ENCODE results near the gene CCDC198. TPM values are rescaled to one million over a fixed set of nuclear protein-coding genes. Genes with fewer than 3 reads are reported as not detected.

CCDC198 gene
- total RNA-seq, 1 experiment from 2014 or later = not detected

GRCh38 chr14:57486767-57487379 is 6.8 kb downstream of the CCDC198 start:
- intact Hi-C loops (cut with micrococcal nuclease; ENCODE audit: unreplicated experiment) = loop anchor here (2.0 kb wide), 1 partner anchor 586 kb away; no protein-coding TSS in a partner anchor

GRCh38 chr14:57485635-57486034 is 8.0 kb downstream of the CCDC198 start:
- no peak for DNase-seq (ENCODE audit: low read depth, low spot score)
- no peaks in the 10 kb centered on the region for H3K4me1 ChIP-seq (ENCODE audit: control insufficient read depth, insufficient read depth, low read length)
- no peak for ATAC-seq
- no peak overlapping the region for H3K27ac ChIP-seq (ENCODE audit: low read length)
- no peaks in the 10 kb centered on the region for H3K36me3 ChIP-seq (ENCODE audit: control insufficient read depth, insufficient read depth, low read length)
- TF ChIP-seq REST (IDR thresholded peaks at IDR 0.05; ENCODE audit: insufficient read depth in 1 of 2, low read depth in 2 of 2, low read length in 1 of 2) (no peak), SIN3A (IDR thresholded peaks at IDR 0.05; ENCODE audit: borderline replicate concordance, insufficient read depth, low read depth, low read length) (no peak), TCF7L2 (IDR thresholded peaks at IDR 0.05; ENCODE audit: low read depth, low read length) (no peak), POLR2AphosphoS5 (IDR thresholded peaks at IDR 0.05; ENCODE audit: low read depth, low read length) (no peak), CTCF (IDR thresholded peaks at IDR 0.05) (no peak)
- intact Hi-C loops (cut with micrococcal nuclease; ENCODE audit: unreplicated experiment) = loop anchor here (2.0 kb wide), 1 partner anchor 587 kb away; no protein-coding TSS in a partner anchor
- H3K4me3 ChIP-seq (ENCODE audit: low read depth in 2 of 2, low read length in 2 of 2) = no peak overlapping the region
- POLR2A ChIA-PET = no interaction called here
- H3K27me3 ChIP-seq (ENCODE audit: control insufficient read depth, insufficient read depth, low read length) = peaks cover 2% of the 10 kb centered on the region; the same call in 1 of the 2 replicates
- in situ Hi-C loops (cut with HindIII; ENCODE audit: low pct_unique_long_range_greater_than_20kb, low sequenced_read_pairs) = no loop called here
- no peaks in the 10 kb centered on the region for H3K9me3 ChIP-seq (ENCODE audit: control insufficient read depth, insufficient read depth, low read depth, low read length)
- no TSS peak for BruUV-seq (replicated peaks)
- CTCF ChIA-PET = interaction anchor here (1.2 kb wide), 1 partner anchor 385 kb away, joined by 3 read pairs; no protein-coding TSS in a partner anchor

More at GRCh38 chr14:57486767-57487379, 6.8 kb downstream of the CCDC198 start:
- in situ Hi-C loops (cut with HindIII; ENCODE audit: low pct_unique_long_range_greater_than_20kb, low sequenced_read_pairs) = no loop called here
- no peak for DNase-seq (ENCODE audit: low read depth, low spot score)
- no peak for TF ChIP-seq REST (IDR thresholded peaks at IDR 0.05; ENCODE audit: insufficient read depth in 1 of 2, low read depth in 2 of 2, low read length in 1 of 2)
- TF ChIP-seq CTCF (IDR thresholded peaks at IDR 0.05) = peak; percentile 72
- CTCF ChIA-PET = no interaction called here
- no peak overlapping the region for H3K27ac ChIP-seq (ENCODE audit: low read length)
- no peaks in the 10 kb centered on the region for H3K27me3 ChIP-seq (ENCODE audit: control insufficient read depth, insufficient read depth, low read length)
- no peaks in the 10 kb centered on the region for H3K36me3 ChIP-seq (ENCODE audit: control insufficient read depth, insufficient read depth, low read length)
- POLR2A ChIA-PET = no interaction called here
- H3K4me3 ChIP-seq (ENCODE audit: low read depth in 2 of 2, low read length in 2 of 2) = no peak overlapping the region
- no peaks in the 10 kb centered on the region for H3K4me1 ChIP-seq (ENCODE audit: control insufficient read depth, insufficient read depth, low read length)
- no peak for ATAC-seq
- no TSS peak for BruUV-seq (replicated peaks)
- H3K9me3 ChIP-seq (ENCODE audit: control insufficient read depth, insufficient read depth, low read depth, low read length) = no peaks in the 10 kb centered on the region

Measured in Panc1 (cell line).